LNCaP clone FGC (cell line): ENCODE data around the gene SCAMP3.
A peak's percentile ranks its signal among the peaks of the same experiment; 100 is the strongest.
"Not testable (repeated sequence)": the region's sequence is repeated elsewhere in the genome, so short reads cannot be mapped to it uniquely, and the experiment has no call there.

Source experiments
- DNase-seq: peaks from one replicate; pipeline ENCODE4 v3.0.0-alpha.2; 2011; ENCODE audit warnings: low read depth
- H3K4me3 ChIP-seq: 2 replicates; pipeline ENCODE4 v1.5.1; 2011; ENCODE audit warnings: mild to moderate bottlenecking, low read depth, low read length, control low read depth
- TF ChIP-seq, protein P1 (sequence below): IDR thresholded peaks from 2 replicates; pipeline ENCODE4 v1.5.1; 2012; ENCODE audit warnings: mild to moderate bottlenecking; ENCODE audit not compliant: control insufficient read depth, insufficient read depth; ENCODE audit errors: extremely low read depth

Gene SCAMP3

GRCh38 chr1:155250246-155250632 is 11.9 kb downstream of the SCAMP3 start:
- H3K4me3 ChIP-seq, result no peak overlapping the region
- DNase-seq, result no peak
- TF ChIP-seq, protein P1, sequence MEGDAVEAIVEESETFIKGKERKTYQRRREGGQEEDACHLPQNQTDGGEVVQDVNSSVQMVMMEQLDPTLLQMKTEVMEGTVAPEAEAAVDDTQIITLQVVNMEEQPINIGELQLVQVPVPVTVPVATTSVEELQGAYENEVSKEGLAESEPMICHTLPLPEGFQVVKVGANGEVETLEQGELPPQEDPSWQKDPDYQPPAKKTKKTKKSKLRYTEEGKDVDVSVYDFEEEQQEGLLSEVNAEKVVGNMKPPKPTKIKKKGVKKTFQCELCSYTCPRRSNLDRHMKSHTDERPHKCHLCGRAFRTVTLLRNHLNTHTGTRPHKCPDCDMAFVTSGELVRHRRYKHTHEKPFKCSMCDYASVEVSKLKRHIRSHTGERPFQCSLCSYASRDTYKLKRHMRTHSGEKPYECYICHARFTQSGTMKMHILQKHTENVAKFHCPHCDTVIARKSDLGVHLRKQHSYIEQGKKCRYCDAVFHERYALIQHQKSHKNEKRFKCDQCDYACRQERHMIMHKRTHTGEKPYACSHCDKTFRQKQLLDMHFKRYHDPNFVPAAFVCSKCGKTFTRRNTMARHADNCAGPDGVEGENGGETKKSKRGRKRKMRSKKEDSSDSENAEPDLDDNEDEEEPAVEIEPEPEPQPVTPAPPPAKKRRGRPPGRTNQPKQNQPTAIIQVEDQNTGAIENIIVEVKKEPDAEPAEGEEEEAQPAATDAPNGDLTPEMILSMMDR, result no peak

DNA sequence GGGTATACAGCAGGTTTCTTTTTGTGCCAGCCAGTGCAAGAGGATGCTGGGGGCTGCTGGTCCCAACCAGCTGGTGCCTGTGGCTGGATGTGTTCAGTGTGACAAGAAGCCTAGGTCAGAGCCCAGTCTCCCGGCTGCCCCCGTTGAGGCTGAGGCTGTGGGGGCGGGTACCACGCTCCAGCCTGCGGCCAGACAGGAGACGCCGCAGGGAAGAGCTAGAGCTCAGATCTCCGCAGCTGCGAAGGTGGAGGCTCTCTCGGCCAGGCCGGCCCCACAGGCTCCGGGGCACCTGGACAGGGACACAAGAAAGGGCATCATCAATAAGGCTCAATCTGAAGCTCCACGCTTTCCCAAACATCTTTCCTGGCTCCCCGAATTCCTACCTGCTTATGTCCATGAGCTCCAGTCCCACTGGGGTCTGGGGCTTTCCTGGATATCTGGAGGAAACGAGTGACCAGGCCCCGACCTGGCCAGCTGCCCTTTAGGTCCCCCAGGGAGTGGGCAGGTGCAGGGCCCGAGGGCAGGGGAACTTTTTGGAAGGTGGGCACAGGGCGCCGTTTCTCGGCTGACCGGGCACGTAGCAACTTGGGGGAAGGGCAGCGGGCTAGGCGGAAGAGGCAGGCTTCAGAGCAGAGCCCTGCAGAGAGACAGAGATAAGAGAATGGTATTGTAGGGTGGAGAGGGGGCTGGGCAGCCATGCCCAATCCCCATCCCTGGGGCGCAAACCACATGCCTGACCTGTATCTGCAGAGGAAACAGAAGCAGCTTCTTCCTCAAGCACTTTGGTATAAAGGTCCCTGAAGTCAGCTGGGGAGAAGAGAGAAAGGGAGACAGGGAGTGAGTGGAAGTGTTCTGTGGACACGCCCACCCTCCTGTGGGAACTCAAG is 14.2 kb downstream of the SCAMP3 start:
- TF ChIP-seq, protein P1, result no peak
- no peak overlapping the region for H3K4me3 ChIP-seq
- DNase-seq, result no peak

DNA sequence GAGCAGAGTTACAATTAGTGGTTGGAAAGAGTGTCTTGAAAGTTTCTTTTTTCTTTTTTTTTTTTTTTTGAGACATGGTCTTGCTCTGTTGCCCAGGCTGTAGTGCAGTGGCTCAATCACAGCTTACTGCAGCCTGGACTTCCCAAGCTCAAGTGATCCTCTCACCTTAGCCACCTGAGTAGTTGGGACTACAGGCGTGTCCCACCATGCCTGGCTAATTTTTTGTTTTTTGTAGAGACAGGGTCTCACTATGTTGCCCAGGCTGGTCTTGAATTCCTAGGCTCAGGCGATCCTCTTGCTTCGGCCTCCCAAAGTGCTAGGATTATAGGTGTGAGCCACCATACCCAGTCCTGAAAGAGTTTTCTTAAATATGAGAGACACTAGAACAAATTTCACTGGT is 15.4 kb downstream of the SCAMP3 start:
- H3K4me3 ChIP-seq, DNase-seq: not testable (repeated sequence)

DNA sequence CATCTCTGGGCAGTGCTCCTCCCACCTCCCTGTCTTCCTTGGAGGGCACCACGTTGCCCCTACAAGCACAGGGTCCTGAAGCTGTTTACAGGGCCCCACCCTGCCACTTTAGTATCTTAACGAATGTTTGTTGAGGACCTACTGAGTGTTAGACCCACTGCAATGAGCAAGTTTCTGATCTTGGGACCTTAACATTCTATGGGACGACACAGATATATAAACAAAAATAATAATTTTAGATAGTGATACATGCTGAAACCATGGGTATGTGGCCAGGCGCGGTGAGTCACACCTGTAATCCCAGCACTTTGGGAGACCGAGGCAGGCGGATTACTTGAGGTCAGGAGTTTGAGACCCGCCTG is 17.0 kb downstream of the SCAMP3 start:
- no peak for DNase-seq
- H3K4me3 ChIP-seq, result peak overlapping the region; percentile 70
- TF ChIP-seq, protein P1, result no peak

- H3K4me3 ChIP-seq, result peak overlapping the region; percentile 70
- peak; percentile 98 for DNase-seq
- TF ChIP-seq, protein P1, result peak; percentile 51
Measured at GRCh38 chr1:155244368-155245162, 17.6 kb downstream of the SCAMP3 start.

- H3K4me3 ChIP-seq, result no peak overlapping the region
- TF ChIP-seq, protein P1, result no peak
- no peak for DNase-seq
Measured at GRCh38 chr1:155242805-155243358, 19.3 kb downstream of the SCAMP3 start.

GRCh38 chr1:155241841-155242264 is 20.3 kb downstream of the SCAMP3 start:
- no peak for DNase-seq
- no peak overlapping the region for H3K4me3 ChIP-seq
- TF ChIP-seq, protein P1, result no peak
